Activated CD8-positive, alpha-beta memory T cell treated with anti-CD3 and anti-CD28 coated beads, Interleukin-2, amount 50 U/mL, for 48 hours (primary cell): ENCODE measurements around the gene FBXL4.

Experiments
- DNase-seq: peaks from one replicate; pipeline ENCODE4 v3.0.0-alpha.2; 2020

FBXL4 gene

DNA sequence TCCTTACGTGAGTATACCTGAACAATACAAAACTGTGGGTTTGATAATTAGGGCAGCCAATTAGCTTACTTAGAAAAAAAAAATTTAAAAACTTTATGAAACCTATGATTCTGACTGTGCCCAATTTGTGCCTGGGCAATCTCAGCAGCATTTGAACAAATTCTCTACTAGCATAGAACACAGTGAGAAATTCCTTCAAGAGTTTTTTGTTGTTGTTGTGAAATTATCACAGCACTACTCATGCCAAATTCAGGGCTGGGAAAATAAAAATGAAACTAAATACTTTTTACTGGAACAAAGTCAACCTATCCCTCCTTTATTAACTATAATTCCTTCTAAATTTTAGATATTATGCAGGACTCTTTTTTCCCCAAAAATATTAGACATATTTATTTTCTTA lies 70.5 kb downstream of the FBXL4 start:
- no peak for DNase-seq

DNA sequence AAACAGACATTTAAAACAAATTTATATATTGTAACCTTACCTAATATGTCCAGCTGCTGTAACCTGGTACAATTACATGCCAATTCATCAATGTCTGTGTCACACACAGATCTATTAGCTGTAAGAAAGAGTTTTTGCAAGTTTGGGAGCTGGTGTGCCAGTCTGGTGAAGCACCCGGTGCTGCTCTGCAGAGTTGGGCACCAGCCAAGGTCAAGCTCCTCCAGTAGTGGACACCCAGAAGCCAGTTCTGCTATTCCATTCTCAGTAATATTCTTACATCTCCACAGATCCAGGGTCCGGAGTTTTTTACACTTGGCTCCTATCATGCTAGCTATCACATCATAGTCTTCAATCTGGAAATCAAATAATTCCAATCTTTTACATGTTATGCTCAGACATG lies 72.4 kb downstream of the FBXL4 start:
- no peak for DNase-seq

DNA sequence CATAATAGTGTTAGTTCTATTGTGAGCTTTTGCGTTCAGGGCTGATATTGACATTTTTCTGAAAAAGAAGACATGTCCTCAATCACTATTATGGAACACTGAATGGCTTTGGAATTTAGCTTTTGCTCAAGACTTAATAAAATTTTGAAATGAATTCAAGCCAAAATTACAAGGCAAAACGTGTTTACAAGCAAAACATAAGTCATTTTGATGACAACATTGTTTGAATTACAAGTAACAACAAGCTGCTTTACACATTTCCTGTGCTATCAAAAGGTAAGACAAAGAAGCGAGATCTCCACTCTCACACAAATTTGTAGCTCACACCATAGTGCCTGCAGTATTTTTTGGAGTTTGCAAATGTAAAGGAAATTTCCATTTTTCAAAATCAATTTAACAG lies 75.9 kb downstream of the FBXL4 start:
- no peak for DNase-seq

DNA sequence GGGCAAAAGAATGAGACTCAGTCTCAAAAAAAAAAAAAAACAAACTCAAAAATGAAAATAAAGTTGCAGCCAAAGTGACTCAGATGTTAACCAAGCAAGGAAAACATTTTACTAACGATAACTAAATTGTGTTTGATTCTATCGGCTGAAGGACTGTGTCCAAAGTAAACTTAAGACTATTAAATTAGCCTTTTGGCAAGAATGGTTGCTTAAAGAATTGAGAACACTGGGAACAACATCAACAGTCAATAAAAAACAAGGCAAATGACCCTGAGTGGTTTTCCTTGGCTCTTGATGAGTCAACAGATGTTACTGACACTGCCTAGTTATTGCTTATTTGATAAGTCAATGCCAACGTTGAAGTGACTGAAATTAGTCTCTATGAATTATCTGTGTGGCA lies 76.7 kb downstream of the FBXL4 start:
- DNase-seq = no peak

DNA sequence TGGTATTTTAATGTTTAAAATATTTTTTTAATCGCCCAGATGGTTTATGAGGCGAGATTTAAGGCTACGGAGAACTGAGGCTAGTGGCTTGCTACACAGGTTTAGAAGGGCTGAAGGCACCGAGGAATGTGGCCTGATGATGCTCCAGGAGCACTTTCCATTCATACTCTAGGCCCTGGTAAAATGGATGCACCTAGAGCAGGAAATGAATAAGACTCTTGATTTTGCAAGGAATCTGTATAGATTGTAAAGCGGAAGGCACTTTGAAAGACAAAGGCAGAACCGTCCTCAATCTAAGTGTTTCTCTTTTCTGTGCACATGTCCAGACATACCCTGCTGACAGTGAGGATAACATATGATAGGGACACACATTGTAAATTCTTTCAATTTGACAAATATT lies 83.2 kb downstream of the FBXL4 start:
- DNase-seq = no peak

DNA sequence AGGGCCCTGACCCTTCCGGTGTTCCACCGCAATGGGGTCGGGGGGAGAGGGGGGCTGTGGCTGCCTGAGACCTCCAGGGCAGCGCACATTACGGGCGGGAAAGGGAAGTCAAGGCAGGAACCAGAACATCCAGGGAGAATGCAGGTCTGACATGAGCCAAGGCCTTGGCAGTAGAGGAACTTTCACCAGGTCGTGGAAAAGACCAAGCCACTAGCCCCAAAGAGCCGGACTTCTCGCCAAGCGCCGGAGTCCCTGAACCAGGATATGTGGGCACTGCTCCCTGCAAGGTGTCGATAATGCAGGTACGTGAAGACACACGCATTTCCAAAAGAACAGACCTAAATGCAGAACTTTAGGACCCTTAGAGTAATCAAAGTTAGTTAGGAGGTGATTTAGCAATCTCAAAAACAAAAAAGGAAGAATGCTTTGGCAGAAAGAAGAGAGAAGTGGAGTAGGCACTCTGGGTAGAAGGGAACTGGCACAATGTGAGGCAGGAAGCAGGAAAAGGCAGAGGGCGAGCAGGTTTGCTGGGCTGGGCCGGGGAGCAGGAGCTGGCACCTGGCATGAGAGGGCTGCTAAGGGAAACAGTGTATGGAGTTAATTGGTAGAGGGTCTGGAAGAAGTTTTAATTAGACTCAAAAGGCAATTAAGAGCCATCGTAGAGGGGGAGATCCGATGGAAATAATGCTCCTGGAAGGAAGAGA lies 99.1 kb downstream of the FBXL4 start:
- no peak for DNase-seq

DNA sequence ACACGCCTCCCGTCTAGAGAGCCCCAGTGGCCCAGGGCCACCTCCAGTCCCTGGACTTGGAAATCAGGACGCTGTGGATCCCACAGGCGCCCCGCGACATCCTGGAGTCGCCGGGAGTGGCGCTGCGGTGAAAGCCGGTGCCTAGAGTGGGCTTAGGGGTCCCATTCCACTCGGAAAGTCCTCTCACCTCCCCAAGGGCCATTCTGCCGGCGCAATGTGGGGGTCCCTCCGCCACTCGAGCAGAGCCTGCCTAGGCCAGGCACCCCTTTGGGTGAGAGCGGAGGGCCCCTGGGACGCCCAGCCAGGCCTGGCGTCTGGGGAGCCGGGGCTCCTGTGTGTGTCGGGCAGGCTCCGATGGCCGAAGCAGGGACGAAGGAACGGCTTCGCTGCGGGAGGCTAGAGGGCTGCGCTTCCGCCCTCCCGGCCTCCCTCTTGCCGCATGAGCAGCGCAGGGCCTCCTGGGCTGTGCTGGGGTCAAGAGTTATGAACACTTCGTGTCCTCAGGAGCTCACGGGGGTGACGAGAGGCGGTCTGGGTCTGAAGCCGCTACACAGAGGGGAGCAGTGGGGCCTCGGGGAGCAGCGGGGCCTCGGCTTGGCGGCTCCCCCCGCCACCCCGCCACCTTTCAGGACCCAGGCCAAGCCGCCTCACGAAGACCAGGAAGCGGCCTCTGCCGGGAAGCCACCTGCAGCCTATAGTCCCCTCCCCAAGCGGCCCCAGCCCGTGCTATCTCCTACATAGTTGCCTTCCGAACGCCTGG lies 99.8 kb downstream of the FBXL4 start:
- peak; percentile 56 for DNase-seq

DNA sequence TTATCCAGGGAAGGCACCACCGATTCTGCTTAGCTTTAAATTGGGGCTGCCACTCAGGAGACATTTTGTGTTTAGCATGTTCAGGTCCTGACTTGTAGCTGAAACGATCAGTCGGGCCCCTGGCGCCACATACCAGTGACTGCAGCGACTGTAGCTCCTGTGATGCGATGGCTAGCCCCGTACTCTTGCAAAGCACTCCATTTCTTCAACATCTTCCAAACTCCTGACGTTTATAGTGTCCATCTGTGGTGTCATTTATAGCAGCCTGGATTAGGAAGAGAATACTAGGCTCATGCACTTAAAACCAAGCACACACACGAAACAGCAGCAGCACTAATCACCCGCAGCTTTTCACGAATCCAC lies 100.3 kb downstream of the FBXL4 start:
- no peak for DNase-seq

DNA sequence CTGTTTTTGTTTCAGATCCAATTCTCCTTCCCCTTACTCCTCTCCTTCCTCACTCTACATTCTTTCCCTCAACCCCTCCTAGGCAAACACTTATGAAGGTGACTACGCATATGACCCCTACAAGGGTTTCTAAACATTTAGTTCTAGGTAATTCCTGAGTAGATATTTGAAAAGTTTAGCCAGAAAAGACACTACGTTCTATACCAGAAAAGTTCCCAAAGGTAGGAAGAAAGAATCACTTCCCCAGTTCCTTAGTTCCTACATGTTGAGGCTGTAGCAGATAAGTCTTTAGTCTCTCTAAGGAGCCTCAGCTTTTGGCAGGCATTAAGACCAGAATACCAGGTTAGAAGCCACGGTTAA lies 101.7 kb downstream of the FBXL4 start:
- no peak for DNase-seq

DNA sequence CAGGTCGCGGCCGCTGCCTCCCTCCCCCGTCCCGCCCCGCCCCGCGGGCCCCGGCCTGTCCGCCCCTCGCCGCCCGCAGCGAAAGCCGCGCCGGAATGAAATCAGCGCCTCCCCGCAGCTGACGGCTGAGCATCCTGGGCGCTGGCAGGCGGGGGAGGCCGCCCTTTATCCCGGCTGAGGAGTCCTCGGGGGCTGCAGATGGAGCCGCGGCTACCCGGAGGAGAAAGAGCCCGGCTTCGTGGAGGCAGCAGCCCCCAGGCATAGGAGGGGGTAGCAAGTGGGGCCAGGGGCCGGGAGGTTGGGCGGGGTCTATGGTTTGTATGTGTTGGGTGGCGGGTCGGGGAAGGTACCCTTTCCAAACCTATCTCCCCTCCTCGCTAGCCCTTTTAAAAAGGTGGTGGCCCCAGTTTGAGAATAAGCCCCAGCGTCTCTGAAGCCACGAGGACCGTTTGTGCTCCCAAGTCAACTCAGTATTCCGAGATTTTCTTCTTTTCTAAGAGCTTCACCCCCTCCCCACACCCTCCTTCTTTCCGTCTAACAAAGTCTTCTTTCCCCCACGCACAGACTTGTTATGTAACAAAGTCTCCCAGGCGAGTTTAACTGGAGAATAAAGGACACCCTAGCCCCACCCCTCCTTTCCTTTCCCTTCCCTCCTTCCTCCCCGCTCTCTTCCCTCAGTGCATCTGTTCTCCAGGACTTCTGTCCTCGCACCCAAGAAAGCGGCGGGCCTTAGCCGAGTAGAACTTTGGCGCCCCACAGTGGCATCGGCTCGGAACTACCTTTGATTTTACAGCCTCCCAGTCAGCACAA lies 102.3 kb downstream of the FBXL4 start:
- peak; percentile 86 for DNase-seq

DNA sequence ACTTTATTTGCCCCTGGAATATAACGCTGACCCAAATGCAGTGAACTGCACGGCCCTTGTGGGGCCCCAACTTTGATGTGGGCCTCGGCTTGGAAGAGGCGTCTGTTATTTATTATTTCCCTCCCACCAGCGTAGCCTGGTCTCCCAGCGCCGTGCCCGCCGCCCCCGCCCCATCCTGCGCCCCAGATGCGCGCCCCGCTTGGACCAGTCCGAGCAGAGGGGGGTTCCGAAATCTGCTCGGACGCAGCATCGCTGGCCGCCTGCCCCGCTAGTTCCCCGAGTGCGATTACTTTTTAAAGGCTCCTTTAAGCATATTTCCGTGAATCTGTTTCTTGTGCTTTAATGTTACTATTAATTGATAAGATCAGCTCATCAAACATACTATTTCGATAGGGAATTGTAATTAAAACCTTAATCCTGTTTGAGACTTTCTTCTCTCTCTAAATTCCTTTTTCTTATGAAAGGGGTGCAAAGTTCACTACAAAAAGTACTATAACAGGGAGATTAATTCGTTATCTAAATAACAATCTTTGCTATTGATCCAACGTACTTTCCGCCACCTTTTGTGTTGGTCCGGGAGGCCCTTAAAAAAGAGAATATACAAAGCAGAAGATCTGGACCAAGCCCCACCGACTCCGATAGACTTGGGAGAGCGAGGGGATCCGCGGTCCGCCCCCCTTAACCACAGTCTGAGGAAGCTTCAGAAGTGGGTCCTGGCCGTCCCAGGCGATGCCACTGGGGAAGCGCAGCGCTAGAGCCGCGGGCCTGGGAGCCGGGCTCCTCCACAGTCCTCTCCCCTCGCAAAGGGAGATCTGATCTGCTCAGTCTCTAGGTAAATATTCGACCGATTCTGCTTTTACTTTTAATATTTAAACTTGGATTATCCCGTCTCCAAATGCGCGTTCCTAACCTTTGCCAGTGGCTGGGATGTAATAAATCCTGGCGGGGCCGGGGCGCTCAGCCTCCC lies 103.2 kb downstream of the FBXL4 start:
- no peak for DNase-seq

DNA sequence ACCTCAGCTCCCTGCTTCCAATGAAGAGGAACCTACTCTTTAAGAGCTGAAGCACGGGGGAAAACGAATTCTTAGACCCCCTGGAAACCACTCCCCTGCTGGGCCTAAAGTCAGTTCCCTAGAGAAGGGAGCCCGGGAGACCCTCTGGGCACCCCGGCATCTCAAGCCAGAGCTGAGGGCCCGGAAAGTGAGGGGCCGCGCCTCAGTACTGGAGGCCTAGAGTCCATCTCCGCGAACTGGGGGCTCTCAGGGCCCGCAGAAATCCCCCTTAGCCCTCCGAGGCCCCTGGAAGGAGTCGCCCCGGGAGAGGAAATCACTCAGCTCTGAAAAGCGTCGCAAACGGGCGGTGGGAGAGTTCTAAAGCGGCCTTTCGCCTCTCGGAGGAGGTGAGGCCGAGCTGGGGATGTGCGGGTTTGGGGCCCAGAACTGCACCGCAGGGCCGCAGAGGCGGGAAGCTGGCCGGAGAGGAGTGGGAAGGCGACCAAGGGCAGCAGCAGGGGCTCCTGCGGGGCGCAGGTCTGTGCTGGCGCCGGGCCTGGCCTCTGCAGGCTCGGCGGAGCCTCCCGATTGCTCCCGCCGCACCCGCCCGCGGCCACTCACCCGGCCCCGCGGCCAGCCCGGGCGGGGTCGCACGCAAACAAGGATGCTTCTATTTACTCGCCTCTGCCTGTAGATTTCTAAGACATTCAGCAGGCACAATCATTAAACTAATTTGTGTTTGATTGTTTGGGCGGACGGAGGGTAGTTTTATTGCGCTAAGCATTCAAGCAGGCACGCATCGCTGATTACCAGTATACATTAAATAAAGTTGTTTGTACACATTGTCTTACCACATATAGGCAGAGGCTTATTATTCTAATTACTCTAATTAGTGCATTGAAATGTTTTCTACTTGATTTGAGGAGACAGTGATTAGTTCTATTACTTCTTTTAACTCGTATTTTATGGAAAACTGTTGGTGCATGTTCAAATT lies 104.2 kb downstream of the FBXL4 start:
- no peak for DNase-seq

DNA sequence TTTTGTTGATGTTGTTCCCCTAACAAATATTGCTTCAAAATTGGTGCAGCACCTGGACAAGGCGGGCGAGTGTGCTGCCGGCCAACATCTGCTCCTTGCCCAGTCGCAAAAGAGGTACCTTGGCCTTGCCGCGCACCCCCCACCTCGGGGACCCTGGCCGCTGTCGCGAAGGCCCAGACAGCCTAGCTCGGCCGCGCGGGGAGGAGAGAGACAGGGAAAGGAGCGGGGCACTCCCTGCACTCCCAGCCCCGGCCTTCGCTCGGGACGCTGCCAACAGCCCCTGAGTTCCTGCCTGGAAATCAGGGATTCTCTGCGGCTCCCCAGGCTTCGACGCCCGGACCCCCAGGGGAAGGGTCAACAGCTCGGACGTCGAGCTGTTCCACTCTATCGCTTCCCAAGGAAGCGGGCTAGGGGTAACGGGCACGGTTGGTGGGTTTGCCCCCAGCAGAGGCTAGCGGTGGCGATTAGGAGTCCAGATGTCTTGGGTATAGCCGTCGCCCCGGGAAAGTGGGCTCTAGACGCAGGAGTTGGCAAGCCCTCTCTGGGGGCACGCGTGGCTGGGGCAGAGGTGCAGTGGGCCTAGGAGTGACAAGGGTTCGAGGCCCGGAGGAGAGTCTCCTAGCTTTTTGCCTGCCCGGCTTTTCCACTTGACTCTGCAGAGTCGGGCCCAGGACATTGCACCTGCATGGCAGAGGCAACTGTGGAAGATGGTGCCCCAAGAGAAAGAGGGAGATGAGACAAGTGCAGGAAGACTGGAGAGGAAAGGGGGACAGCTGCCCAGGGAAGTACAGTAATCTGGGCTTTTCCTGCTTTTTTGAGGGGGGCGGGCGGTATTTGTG lies 105.2 kb downstream of the FBXL4 start:
- DNase-seq = no peak

DNA sequence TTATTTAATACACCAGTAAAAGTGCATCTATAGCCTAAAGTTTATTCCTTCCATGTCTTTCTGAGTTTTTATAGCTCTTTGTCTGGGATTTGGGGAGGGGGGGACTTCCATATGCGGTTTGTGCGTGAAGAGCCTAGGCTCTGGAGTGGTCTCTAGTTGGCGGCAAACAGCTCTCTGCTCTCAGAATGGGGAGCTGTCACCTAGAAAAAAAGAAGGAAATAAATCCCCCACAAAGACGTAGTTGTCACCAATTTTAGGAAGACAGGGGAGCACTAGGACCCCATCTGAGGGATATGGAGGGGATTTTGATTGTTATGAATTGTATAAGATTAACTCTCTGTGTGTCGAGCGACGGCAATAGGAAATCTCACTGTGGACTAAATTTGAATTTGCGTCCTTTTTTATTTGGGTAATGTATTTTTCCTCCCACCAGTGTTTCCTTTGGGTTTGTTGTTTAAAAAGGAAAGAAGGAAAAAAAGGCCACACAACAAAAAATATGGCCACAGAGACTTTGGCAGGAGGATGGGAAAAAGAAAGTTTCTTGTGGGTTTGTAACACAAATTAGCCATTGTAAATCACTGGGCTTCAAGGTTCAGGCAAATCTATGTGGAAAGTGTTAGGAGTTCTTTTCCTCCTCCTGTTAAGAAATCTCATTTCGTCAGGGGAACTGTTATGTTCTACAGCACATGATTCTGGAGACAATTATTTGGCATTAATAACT lies 106.0 kb downstream of the FBXL4 start:
- DNase-seq = no peak

DNA sequence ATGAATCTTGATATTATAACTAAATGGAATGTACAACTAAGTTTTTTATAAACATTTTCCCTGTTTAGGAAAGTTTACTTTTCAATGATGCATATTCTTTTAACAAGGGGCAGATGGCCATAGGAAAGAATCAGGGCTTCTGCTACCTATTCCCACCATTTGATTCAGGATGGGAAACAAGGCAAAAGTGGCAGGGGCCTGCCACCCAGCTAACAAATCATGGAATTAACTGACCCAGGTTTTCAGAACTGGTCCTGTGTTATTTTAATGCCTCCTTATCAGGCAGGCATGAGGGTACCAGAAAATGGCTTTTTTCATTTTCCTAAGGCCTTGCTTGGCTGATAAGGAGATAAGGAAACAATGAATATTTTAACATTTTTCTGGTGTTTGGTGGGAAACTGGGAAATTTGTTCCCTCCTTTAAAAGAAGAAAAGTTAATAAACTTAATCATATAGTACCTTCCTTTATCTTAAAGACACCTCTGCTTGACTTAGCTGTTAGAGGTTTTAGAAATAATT lies 106.7 kb downstream of the FBXL4 start:
- no peak for DNase-seq

DNA sequence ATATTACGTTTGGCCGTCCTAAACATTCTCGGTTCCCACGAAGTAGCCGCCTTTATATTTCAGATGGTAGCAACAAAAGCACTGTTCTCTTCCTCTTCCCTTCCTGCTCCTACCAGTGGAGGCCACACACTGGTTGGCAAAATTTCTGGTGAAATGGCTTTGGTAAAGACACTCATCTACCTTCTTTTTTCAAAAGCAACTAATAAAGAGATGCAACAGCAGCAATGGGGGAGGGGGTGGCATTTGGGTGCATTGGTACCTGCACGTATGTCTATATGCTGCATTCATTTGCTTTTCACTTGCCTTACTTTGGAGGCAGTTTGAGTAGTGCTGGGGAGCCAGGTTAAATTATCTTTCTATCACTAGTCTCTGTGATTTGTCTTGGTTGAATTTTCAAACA lies 107.4 kb downstream of the FBXL4 start:
- no peak for DNase-seq

DNA sequence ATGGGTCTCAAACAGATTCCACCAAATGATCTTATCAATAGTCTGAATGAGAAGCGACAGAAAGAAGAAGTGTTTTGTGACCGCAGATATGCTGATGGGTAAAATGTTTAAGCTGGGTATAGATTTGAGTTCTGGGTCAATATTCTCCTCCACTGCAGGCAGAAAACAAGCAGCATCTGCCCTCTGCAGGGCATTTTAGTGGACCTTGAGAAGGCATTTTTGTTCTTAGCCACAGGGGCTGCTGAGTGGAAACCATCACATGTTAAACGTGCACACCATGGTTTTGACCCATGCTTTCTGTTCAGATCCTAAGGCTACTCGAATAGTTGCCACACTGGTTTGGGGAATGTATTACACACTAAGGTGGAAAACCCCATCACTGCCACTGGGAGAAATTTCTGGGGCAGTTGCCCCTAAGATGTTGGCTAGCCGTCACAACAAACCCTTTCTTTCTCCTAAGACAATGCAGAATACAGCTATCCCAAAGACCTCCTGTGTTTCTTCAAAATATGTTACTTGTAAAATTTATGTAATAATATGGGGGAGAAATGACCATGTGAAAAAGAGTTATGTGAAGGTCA lies 107.9 kb downstream of the FBXL4 start:
- no peak for DNase-seq

DNA sequence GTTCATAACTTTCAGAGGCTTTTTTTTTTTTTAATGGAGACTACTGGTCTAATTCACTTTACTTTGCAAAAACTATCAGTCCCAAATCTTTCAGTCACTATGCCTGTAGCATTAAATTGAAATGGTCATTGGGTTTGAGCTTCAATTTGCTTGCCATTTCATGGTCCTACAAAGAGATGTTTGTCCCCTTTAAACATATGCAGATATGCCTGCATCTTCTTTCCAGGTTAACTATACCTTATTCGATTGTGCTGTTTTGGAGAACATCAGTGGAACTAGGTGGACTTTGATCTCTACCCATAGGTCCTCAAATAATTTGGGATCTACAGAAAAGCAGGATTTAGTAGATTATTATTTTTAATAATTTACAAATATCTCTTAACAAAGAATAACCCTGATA lies 108.8 kb downstream of the FBXL4 start:
- no peak for DNase-seq

DNA sequence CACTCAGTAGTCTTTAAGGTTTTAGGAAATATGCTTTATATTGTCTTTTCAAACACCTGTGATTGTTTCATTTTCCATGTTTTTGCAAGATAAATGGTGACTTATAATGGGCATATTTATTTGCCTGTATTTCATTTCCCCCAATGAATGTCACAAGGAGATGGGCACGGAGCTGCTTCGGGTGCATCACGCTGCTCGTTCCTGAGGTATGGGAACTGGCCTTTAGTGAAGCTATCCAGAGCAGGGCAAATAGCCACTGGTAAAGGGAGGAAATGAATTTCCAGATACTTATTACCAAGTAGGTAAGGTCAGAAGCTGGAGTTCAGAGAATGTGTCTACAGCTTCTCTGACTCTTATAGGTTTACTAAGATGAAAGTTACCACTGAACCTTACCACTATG lies 109.7 kb downstream of the FBXL4 start:
- DNase-seq = no peak
